Measurements from ENCODE around the gene ENAM. TPM values are rescaled to one million over a fixed set of nuclear protein-coding genes. Genes with fewer than 3 reads are reported as not detected.

ENAM gene
- total and polyA plus RNA-seq, 2 experiments from 2014 or later: not detected

DNA sequence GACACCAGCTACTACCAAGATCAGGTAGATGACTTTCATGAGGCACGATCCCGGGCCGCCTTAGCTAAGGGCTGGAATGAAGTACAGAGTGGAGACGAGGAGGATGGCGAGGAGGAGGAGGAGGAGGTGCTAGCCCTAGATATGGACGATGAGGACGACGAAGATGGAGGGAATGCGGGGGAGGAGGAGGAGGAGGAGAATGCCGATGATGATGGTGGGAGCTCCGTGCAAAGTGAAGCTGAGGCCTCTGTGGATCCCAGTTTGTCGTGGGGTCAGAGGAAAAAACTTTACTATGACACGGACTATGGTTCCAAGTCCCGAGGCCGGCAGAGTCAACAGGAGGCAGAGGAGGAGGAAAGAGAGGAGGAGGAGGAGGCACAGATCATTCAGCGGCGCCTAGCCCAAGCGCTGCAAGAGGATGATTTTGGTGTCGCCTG is 60.3 kb downstream of the ENAM start:
- Histone ChIP-seq H3K36me3 (ENCODE audit: insufficient read depth) (no peaks in the 10 kb centered on the region), H3F3A (replicated peaks; ENCODE audit: low read depth) (0 out of 2 replicates have a peak, but pooled peaks cover 3% of the 10 kb centered on the region), H4K20me1 (replicated peaks; ENCODE audit: insufficient read depth) (peaks cover 31% of the 10 kb centered on the region), H3K9me2 (ENCODE audit: insufficient read depth) (no peaks in the 10 kb centered on the region), H3K4me3 (peak overlapping the region; percentile 92), H3K27me3 (ENCODE audit: insufficient read depth) (no peaks in the 10 kb centered on the region), H3K79me2 (replicated peaks; ENCODE audit: insufficient read depth) (peaks cover 39% of the 10 kb centered on the region), H3K4me2 (peak overlapping the region; percentile 87), H2AFZ (peak overlapping the region; percentile 60; the same call in 1 of the 2 replicates), H3K27ac (ENCODE audit: low read depth) (peak overlapping the region; percentile 95), H3K4me1 (ENCODE audit: insufficient read depth) (peaks cover 13% of the 10 kb centered on the region; the same call in 1 of the 2 replicates)
- peak; percentile 12 for ATAC-seq
- TF ChIP-seq, protein P1, sequence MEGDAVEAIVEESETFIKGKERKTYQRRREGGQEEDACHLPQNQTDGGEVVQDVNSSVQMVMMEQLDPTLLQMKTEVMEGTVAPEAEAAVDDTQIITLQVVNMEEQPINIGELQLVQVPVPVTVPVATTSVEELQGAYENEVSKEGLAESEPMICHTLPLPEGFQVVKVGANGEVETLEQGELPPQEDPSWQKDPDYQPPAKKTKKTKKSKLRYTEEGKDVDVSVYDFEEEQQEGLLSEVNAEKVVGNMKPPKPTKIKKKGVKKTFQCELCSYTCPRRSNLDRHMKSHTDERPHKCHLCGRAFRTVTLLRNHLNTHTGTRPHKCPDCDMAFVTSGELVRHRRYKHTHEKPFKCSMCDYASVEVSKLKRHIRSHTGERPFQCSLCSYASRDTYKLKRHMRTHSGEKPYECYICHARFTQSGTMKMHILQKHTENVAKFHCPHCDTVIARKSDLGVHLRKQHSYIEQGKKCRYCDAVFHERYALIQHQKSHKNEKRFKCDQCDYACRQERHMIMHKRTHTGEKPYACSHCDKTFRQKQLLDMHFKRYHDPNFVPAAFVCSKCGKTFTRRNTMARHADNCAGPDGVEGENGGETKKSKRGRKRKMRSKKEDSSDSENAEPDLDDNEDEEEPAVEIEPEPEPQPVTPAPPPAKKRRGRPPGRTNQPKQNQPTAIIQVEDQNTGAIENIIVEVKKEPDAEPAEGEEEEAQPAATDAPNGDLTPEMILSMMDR (conservative IDR thresholded peaks at IDR 0.05; ENCODE audit: low read depth in 2 of 2): no peak
- TF ChIP-seq POLR2AphosphoS5 (IDR thresholded peaks at IDR 0.05; ENCODE audit: low read depth): no peak
- no peak for TF ChIP-seq ZNF114 (CRISPR knock-in tag; IDR thresholded peaks at IDR 0.05)
- TF ChIP-seq, protein P2, sequence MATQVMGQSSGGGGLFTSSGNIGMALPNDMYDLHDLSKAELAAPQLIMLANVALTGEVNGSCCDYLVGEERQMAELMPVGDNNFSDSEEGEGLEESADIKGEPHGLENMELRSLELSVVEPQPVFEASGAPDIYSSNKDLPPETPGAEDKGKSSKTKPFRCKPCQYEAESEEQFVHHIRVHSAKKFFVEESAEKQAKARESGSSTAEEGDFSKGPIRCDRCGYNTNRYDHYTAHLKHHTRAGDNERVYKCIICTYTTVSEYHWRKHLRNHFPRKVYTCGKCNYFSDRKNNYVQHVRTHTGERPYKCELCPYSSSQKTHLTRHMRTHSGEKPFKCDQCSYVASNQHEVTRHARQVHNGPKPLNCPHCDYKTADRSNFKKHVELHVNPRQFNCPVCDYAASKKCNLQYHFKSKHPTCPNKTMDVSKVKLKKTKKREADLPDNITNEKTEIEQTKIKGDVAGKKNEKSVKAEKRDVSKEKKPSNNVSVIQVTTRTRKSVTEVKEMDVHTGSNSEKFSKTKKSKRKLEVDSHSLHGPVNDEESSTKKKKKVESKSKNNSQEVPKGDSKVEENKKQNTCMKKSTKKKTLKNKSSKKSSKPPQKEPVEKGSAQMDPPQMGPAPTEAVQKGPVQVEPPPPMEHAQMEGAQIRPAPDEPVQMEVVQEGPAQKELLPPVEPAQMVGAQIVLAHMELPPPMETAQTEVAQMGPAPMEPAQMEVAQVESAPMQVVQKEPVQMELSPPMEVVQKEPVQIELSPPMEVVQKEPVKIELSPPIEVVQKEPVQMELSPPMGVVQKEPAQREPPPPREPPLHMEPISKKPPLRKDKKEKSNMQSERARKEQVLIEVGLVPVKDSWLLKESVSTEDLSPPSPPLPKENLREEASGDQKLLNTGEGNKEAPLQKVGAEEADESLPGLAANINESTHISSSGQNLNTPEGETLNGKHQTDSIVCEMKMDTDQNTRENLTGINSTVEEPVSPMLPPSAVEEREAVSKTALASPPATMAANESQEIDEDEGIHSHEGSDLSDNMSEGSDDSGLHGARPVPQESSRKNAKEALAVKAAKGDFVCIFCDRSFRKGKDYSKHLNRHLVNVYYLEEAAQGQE (IDR thresholded peaks at IDR 0.05; ENCODE audit: unreplicated experiment): no peak
- TF ChIP-seq CREB1 (CRISPR knock-in tag; IDR thresholded peaks at IDR 0.05; ENCODE audit: low read depth): no peak
- no peak for TF ChIP-seq EZH2phosphoT487 (IDR thresholded peaks at IDR 0.05; ENCODE audit: unreplicated experiment)
- TF ChIP-seq, protein P3, sequence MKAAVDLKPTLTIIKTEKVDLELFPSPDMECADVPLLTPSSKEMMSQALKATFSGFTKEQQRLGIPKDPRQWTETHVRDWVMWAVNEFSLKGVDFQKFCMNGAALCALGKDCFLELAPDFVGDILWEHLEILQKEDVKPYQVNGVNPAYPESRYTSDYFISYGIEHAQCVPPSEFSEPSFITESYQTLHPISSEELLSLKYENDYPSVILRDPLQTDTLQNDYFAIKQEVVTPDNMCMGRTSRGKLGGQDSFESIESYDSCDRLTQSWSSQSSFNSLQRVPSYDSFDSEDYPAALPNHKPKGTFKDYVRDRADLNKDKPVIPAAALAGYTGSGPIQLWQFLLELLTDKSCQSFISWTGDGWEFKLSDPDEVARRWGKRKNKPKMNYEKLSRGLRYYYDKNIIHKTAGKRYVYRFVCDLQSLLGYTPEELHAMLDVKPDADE (IDR thresholded peaks at IDR 0.05): no peak
- no peak for TF ChIP-seq ZNF331 (CRISPR knock-in tag; IDR thresholded peaks at IDR 0.05; ENCODE audit: low read depth)
- TF ChIP-seq, protein P4, sequence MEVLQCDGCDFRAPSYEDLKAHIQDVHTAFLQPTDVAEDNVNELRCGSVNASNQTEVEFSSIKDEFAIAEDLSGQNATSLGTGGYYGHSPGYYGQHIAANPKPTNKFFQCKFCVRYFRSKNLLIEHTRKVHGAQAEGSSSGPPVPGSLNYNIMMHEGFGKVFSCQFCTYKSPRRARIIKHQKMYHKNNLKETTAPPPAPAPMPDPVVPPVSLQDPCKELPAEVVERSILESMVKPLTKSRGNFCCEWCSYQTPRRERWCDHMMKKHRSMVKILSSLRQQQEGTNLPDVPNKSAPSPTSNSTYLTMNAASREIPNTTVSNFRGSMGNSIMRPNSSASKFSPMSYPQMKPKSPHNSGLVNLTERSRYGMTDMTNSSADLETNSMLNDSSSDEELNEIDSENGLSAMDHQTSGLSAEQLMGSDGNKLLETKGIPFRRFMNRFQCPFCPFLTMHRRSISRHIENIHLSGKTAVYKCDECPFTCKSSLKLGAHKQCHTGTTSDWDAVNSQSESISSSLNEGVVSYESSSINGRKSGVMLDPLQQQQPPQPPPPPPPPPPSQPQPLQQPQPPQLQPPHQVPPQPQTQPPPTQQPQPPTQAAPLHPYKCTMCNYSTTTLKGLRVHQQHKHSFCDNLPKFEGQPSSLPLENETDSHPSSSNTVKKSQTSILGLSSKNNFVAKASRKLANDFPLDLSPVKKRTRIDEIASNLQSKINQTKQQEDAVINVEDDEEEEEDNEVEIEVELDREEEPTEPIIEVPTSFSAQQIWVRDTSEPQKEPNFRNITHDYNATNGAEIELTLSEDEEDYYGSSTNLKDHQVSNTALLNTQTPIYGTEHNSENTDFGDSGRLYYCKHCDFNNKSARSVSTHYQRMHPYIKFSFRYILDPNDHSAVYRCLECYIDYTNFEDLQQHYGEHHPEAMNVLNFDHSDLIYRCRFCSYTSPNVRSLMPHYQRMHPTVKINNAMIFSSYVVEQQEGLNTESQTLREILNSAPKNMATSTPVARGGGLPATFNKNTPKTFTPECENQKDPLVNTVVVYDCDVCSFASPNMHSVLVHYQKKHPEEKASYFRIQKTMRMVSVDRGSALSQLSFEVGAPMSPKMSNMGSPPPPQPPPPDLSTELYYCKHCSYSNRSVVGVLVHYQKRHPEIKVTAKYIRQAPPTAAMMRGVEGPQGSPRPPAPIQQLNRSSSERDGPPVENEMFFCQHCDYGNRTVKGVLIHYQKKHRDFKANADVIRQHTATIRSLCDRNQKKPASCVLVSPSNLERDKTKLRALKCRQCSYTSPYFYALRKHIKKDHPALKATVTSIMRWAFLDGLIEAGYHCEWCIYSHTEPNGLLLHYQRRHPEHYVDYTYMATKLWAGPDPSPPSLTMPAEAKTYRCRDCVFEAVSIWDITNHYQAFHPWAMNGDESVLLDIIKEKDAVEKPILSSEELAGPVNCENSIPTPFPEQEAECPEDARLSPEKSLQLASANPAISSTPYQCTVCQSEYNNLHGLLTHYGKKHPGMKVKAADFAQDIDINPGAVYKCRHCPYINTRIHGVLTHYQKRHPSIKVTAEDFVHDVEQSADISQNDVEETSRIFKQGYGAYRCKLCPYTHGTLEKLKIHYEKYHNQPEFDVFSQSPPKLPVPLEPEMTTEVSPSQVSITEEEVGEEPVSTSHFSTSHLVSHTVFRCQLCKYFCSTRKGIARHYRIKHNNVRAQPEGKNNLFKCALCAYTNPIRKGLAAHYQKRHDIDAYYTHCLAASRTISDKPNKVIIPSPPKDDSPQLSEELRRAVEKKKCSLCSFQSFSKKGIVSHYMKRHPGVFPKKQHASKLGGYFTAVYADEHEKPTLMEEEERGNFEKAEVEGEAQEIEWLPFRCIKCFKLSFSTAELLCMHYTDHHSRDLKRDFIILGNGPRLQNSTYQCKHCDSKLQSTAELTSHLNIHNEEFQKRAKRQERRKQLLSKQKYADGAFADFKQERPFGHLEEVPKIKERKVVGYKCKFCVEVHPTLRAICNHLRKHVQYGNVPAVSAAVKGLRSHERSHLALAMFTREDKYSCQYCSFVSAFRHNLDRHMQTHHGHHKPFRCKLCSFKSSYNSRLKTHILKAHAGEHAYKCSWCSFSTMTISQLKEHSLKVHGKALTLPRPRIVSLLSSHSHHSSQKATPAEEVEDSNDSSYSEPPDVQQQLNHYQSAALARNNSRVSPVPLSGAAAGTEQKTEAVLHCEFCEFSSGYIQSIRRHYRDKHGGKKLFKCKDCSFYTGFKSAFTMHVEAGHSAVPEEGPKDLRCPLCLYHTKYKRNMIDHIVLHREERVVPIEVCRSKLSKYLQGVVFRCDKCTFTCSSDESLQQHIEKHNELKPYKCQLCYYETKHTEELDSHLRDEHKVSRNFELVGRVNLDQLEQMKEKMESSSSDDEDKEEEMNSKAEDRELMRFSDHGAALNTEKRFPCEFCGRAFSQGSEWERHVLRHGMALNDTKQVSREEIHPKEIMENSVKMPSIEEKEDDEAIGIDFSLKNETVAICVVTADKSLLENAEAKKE (CRISPR knock-in tag; IDR thresholded peaks at IDR 0.05): no peak
- H3K4me3 Mint-ChIP-seq: peak overlapping the region; percentile 99
- peaks cover 18% of the 10 kb centered on the region for H3K27me3 Mint-ChIP-seq (ENCODE audit: insufficient read depth, low read depth, poor library complexity)
- peak overlapping the region; percentile 97 for H3K27ac Mint-ChIP-seq
- peak; percentile 25 for DNase-seq (ENCODE audit: low spot score)
- H3K36me3 Mint-ChIP-seq (ENCODE audit: low read depth): peaks cover 31% of the 10 kb centered on the region
- no peaks in the 10 kb centered on the region; the same call in 2 of the 3 replicates for H3K9me3 Mint-ChIP-seq
- peaks cover 15% of the 10 kb centered on the region for H3K4me1 Mint-ChIP-seq
